Mammary epithelial cell (primary cell): Measurements from ENCODE around the gene MYO7A.

Experiments used
- EZH2 ChIP-seq: IDR thresholded peaks from 2 replicates; pipeline ENCODE4 v1.6.1; 2012; ENCODE audit warnings: low read length, inconsistent platforms, borderline replicate concordance
- TF ChIP-seq, protein P1 (sequence below), 2 donors: IDR thresholded peaks in 1 of 2; conservative IDR thresholded peaks in 1 of 2; 2 replicates each; pipeline ENCODE4 v1.5.1; 2011 to 2012; ENCODE audit warnings: inconsistent platforms in 2 of 2, low read length in 2 of 2, mild to moderate bottlenecking in 2 of 2, control low read depth in 1 of 2, low read depth in 1 of 2; ENCODE audit not compliant: insufficient read depth in 1 of 2; ENCODE audit errors: extremely low read depth in 1 of 2

DNA sequence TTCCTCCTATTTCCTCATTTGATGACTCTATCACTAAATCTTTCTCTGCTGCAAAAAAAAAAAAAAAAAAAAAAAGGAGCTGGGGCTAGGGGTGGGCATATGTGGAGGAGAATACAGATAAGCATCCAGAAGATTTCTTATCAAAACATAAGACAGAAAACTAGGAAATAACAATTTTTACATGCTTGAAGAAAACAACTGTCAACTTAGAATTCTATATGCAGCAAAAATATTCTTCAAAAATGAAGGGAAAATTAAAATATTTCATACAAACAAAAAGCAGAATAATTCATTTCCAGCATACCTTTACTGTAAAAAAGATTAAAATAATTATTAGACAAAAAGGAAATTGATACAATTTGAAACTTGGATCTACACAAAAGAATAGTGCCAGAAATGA, 134.8 kb downstream of the MYO7A start:
- TF ChIP-seq, protein P1, sequence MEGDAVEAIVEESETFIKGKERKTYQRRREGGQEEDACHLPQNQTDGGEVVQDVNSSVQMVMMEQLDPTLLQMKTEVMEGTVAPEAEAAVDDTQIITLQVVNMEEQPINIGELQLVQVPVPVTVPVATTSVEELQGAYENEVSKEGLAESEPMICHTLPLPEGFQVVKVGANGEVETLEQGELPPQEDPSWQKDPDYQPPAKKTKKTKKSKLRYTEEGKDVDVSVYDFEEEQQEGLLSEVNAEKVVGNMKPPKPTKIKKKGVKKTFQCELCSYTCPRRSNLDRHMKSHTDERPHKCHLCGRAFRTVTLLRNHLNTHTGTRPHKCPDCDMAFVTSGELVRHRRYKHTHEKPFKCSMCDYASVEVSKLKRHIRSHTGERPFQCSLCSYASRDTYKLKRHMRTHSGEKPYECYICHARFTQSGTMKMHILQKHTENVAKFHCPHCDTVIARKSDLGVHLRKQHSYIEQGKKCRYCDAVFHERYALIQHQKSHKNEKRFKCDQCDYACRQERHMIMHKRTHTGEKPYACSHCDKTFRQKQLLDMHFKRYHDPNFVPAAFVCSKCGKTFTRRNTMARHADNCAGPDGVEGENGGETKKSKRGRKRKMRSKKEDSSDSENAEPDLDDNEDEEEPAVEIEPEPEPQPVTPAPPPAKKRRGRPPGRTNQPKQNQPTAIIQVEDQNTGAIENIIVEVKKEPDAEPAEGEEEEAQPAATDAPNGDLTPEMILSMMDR (conservative IDR thresholded peaks at IDR 0.05 in 1 of 2, IDR thresholded peaks at IDR 0.05 in 1 of 2; ENCODE audit: extremely low read depth in 1 of 2, insufficient read depth in 1 of 2, low read depth in 1 of 2, low read length in 2 of 2) = no peak
- no peak for TF ChIP-seq EZH2
